HG02588 (cell line): ENCODE results near the gene ADIPOR2.

ENCODE experiments used
- ATAC-seq: cut with Tn5 transposase; IDR thresholded peaks from one replicate; pipeline ENCODE4 v1.9.1; 2021; ENCODE audit warnings: mild to moderate bottlenecking, moderate library complexity; ENCODE audit not compliant: unreplicated experiment

The ADIPOR2 gene

GRCh38 chr12:1690578-1691122, at the start of gene ADIPOR2:
ADIPOR2 (plus strand) TSS chr12:1691070; CDS start chr12:1754344, 63,274 bp downstream.
- ATAC-seq = peak; percentile 90

- no peak for ATAC-seq
Observed at GRCh38 chr12:1642513-1642912, 48.4 kb upstream of the ADIPOR2 start.

GRCh38 chr12:1643043-1643442, 47.8 kb upstream of the ADIPOR2 start:
- no peak for ATAC-seq

- ATAC-seq = no peak
Observed at GRCh38 chr12:1643905-1644533, 46.9 kb upstream of the ADIPOR2 start.

- ATAC-seq = no peak
Observed at GRCh38 chr12:1644534-1645438, 46.1 kb upstream of the ADIPOR2 start.

GRCh38 chr12:1645819-1646218, 45.1 kb upstream of the ADIPOR2 start:
- no peak for ATAC-seq

GRCh38 chr12:1646569-1647284, 44.1 kb upstream of the ADIPOR2 start:
- no peak for ATAC-seq

- ATAC-seq = no peak
Observed at GRCh38 chr12:1647285-1647669, 43.6 kb upstream of the ADIPOR2 start.

GRCh38 chr12:1650260-1650977, 40.5 kb upstream of the ADIPOR2 start:
- ATAC-seq = no peak

GRCh38 chr12:1650978-1651361, 39.9 kb upstream of the ADIPOR2 start:
- ATAC-seq = no peak

- ATAC-seq = no peak
Observed at GRCh38 chr12:1651946-1652345, 38.9 kb upstream of the ADIPOR2 start.

- no peak for ATAC-seq
Observed at GRCh38 chr12:1655225-1655788, 35.6 kb upstream of the ADIPOR2 start.

- ATAC-seq = no peak
Observed at GRCh38 chr12:1656902-1657301, 34.0 kb upstream of the ADIPOR2 start.

- no peak for ATAC-seq
Observed at GRCh38 chr12:1657688-1658087, 33.2 kb upstream of the ADIPOR2 start.

- ATAC-seq = no peak
Observed at GRCh38 chr12:1660304-1661187, 30.3 kb upstream of the ADIPOR2 start.

GRCh38 chr12:1661553-1662335, 29.1 kb upstream of the ADIPOR2 start:
- ATAC-seq = peak; percentile 81

GRCh38 chr12:1662761-1663439, 28.0 kb upstream of the ADIPOR2 start:
- no peak for ATAC-seq
